ENCODE data around the gene TAAR6. TPM values are rescaled to one million over a fixed set of nuclear protein-coding genes. Genes with fewer than 3 reads are reported as not detected.

TAAR6 gene
- total and polyA plus RNA-seq, 2 experiments from 2014 or later, result not detected

GRCh38 chr6:132537145-132537544 lies 33.0 kb upstream of the TAAR6 start:
- WGBS, 2 experiments (ENCODE audit: low coverage in 1 of 2, low lambda C conversion rate in 2 of 2, missing lambda C conversion rate in 2 of 2), result 73 to 85% methylated on average over 3 of the region's 3 CpGs
- H3K36me3 ChIP-seq (ENCODE audit: low read depth), result no peaks in the 10 kb centered on the region
- H3K9me3 ChIP-seq (ENCODE audit: low read depth), result no peaks in the 10 kb centered on the region
- no peak overlapping the region for H3K4me3 ChIP-seq
- in situ Hi-C loops (cut with MboI), result loop anchor here (25.0 kb wide), 1 partner anchor 250 kb away; the partner anchor contains the start of gene SLC18B1
- no peaks in the 10 kb centered on the region for H3K4me1 ChIP-seq (ENCODE audit: insufficient read depth)
- TF ChIP-seq EZH2 (IDR thresholded peaks at IDR 0.05; ENCODE audit: insufficient read depth, poor library complexity, severe bottlenecking) (no peak), EZH2phosphoT487 (IDR thresholded peaks at IDR 0.05; ENCODE audit: insufficient read depth, low read depth) (no peak)
- DNase-seq, result no peak
- H3K4me2 ChIP-seq (ENCODE audit: unreplicated experiment), result no peak overlapping the region
- H3K9me2 ChIP-seq (ENCODE audit: insufficient read depth), result no peaks in the 10 kb centered on the region
- peaks cover 49% of the 10 kb centered on the region for H3K27me3 ChIP-seq (replicated peaks; ENCODE audit: insufficient read depth)
- H3K9ac ChIP-seq, result no peak overlapping the region
- no peaks in the 10 kb centered on the region for H3F3A ChIP-seq (ENCODE audit: insufficient read depth)
- no peaks in the 10 kb centered on the region for H3K79me2 ChIP-seq (ENCODE audit: insufficient read depth)
- no peaks in the 10 kb centered on the region for H4K20me1 ChIP-seq (ENCODE audit: insufficient read depth)
- H2AFZ ChIP-seq, result no peak overlapping the region
- no peak overlapping the region for H3K27ac ChIP-seq

GRCh38 chr6:132537977-132538376 lies 32.1 kb upstream of the TAAR6 start, which contains the start of gene TAAR9:
TSS of gene TAAR9 (plus strand) at chr6:132538277. CDS start at chr6:132538290, 13 bp downstream.
- no peaks in the 10 kb centered on the region for H3K9me2 ChIP-seq (ENCODE audit: insufficient read depth)
- DNase-seq, result no peak
- no peaks in the 10 kb centered on the region for H3K9me3 ChIP-seq (ENCODE audit: low read depth)
- in situ Hi-C loops (cut with MboI), result loop anchor here (25.0 kb wide), 1 partner anchor 249 kb away; the partner anchor contains the start of gene SLC18B1
- H4K20me1 ChIP-seq (ENCODE audit: insufficient read depth), result no peaks in the 10 kb centered on the region
- WGBS, 2 experiments (ENCODE audit: low coverage in 1 of 2, low lambda C conversion rate in 2 of 2, missing lambda C conversion rate in 2 of 2), result 29 to 33% methylated on average over 4 of the region's 4 CpGs
- peaks cover 57% of the 10 kb centered on the region for H3K27me3 ChIP-seq (replicated peaks; ENCODE audit: insufficient read depth)
- H3K79me2 ChIP-seq (ENCODE audit: insufficient read depth), result no peaks in the 10 kb centered on the region
- no peak within 1 kb of the TSS for H3K4me2 ChIP-seq (ENCODE audit: unreplicated experiment)
- TF ChIP-seq EZH2 (IDR thresholded peaks at IDR 0.05; ENCODE audit: insufficient read depth, poor library complexity, severe bottlenecking) (no peak), EZH2phosphoT487 (IDR thresholded peaks at IDR 0.05; ENCODE audit: insufficient read depth, low read depth) (no peak)
- H3K9ac ChIP-seq, result no peak within 1 kb of the TSS
- no peaks in the 10 kb centered on the region for H3K4me1 ChIP-seq (ENCODE audit: insufficient read depth)
- no peak within 1 kb of the TSS for H3K27ac ChIP-seq
- no peak within 1 kb of the TSS for H2AFZ ChIP-seq
- H3K4me3 ChIP-seq, result no peak within 1 kb of the TSS
- H3F3A ChIP-seq (ENCODE audit: insufficient read depth), result no peaks in the 10 kb centered on the region
- no peaks in the 10 kb centered on the region for H3K36me3 ChIP-seq (ENCODE audit: low read depth)

- Histone ChIP-seq H3K36me3 (ENCODE audit: low read depth) (no peaks in the 10 kb centered on the region), H3K4me2 (ENCODE audit: unreplicated experiment) (no peak overlapping the region), H3K79me2 (ENCODE audit: insufficient read depth) (no peaks in the 10 kb centered on the region), H2AFZ (no peak overlapping the region), H4K20me1 (ENCODE audit: insufficient read depth) (no peaks in the 10 kb centered on the region), H3F3A (ENCODE audit: insufficient read depth) (no peaks in the 10 kb centered on the region), H3K9ac (no peak overlapping the region), H3K9me3 (ENCODE audit: low read depth) (no peaks in the 10 kb centered on the region), H3K9me2 (ENCODE audit: insufficient read depth) (no peaks in the 10 kb centered on the region), H3K27me3 (replicated peaks; ENCODE audit: insufficient read depth) (peaks cover 54% of the 10 kb centered on the region), H3K4me3 (no peak overlapping the region), H3K27ac (no peak overlapping the region), H3K4me1 (ENCODE audit: insufficient read depth) (no peaks in the 10 kb centered on the region)
- TF ChIP-seq EZH2phosphoT487 (IDR thresholded peaks at IDR 0.05; ENCODE audit: insufficient read depth, low read depth), result no peak
- in situ Hi-C loops (cut with MboI), result loop anchor here (25.0 kb wide), 1 partner anchor 242 kb away; the partner anchor contains the start of gene SLC18B1
- DNase-seq, result no peak
Measured at GRCh38 chr6:132544826-132545225, 25.3 kb upstream of the TAAR6 start.

- Histone ChIP-seq H4K20me1 (ENCODE audit: insufficient read depth) (no peaks in the 10 kb centered on the region), H3K9me3 (ENCODE audit: low read depth) (no peaks in the 10 kb centered on the region), H3K36me3 (ENCODE audit: low read depth) (no peaks in the 10 kb centered on the region), H3K27ac (no peak overlapping the region), H3K79me2 (ENCODE audit: insufficient read depth) (no peaks in the 10 kb centered on the region), H3F3A (ENCODE audit: insufficient read depth) (no peaks in the 10 kb centered on the region), H3K9ac (no peak overlapping the region), H3K4me2 (ENCODE audit: unreplicated experiment) (no peak overlapping the region), H3K9me2 (ENCODE audit: insufficient read depth) (no peaks in the 10 kb centered on the region), H3K4me1 (ENCODE audit: insufficient read depth) (no peaks in the 10 kb centered on the region), H3K4me3 (no peak overlapping the region), H2AFZ (no peak overlapping the region), H3K27me3 (replicated peaks; ENCODE audit: insufficient read depth) (peaks cover 50% of the 10 kb centered on the region)
- TF ChIP-seq EZH2 (IDR thresholded peaks at IDR 0.05; ENCODE audit: insufficient read depth, poor library complexity, severe bottlenecking) (no peak), EZH2phosphoT487 (IDR thresholded peaks at IDR 0.05; ENCODE audit: insufficient read depth, low read depth) (no peak)
- in situ Hi-C loops (cut with MboI), result loop anchor here (25.0 kb wide), 1 partner anchor 238 kb away; the partner anchor contains the start of gene SLC18B1
- DNase-seq, result no peak
- WGBS, 2 experiments (ENCODE audit: low coverage in 1 of 2, low lambda C conversion rate in 2 of 2, missing lambda C conversion rate in 2 of 2), result 77 to 80% methylated on average over 4 of the region's 4 CpGs
Measured at GRCh38 chr6:132548746-132549463, 21.2 kb upstream of the TAAR6 start.

Data from GM23248 (cell line).